ENCODE measurements around the gene RBBP8. TPM values are rescaled to one million over a fixed set of nuclear protein-coding genes. Genes with fewer than 3 reads are reported as not detected.
"Not testable (repeated sequence)": the region's sequence is repeated elsewhere in the genome, so short reads cannot be mapped to it uniquely, and the experiment has no call there.

RBBP8 gene
- 34.9 and 45.2 TPM in 2 replicates for total RNA-seq (2014; rRNA removed; shearing (Covaris generic))
- polyA plus RNA-seq (2016; fragmentation: Nextera tagmentation; extraction: Ambion mirVana) = 26.9 and 27.1 TPM in 2 replicates

GRCh38 chr18:22933206-22933965, at the start of gene RBBP8:
Gene RBBP8, plus strand, starts transcription at chr18:22933328. Its CDS starts 3,524 bp downstream, at chr18:22936852.
- H3F3A ChIP-seq (ENCODE audit: insufficient read depth) = no peaks in the 10 kb centered on the region
- in situ Hi-C loops (cut with MboI) = no loop called here
- peak within 1 kb of the TSS; percentile 94 for H3K4me3 ChIP-seq
- no peaks in the 10 kb centered on the region for H3K36me3 ChIP-seq (ENCODE audit: low read depth)
- H2AFZ ChIP-seq = peak within 1 kb of the TSS; percentile 100
- peak within 1 kb of the TSS; percentile 91 for H3K9ac ChIP-seq
- H3K27ac ChIP-seq = peak within 1 kb of the TSS; percentile 87
- TF ChIP-seq EZH2 (IDR thresholded peaks at IDR 0.05; ENCODE audit: insufficient read depth, poor library complexity, severe bottlenecking) (no peak), EZH2phosphoT487 (IDR thresholded peaks at IDR 0.05; ENCODE audit: insufficient read depth, low read depth) (no peak)
- DNase-seq = peak; percentile 92
- WGBS, 2 experiments (ENCODE audit: low coverage in 1 of 2, low lambda C conversion rate in 2 of 2, missing lambda C conversion rate in 2 of 2) = 0 to 1% methylated on average over 51 to 73 of the region's 82 CpGs
- no peaks in the 10 kb centered on the region for H3K9me2 ChIP-seq (ENCODE audit: insufficient read depth)
- H4K20me1 ChIP-seq (ENCODE audit: insufficient read depth) = no peaks in the 10 kb centered on the region
- H3K4me2 ChIP-seq (ENCODE audit: unreplicated experiment) = peak within 1 kb of the TSS; percentile 89
- H3K4me1 ChIP-seq (ENCODE audit: insufficient read depth) = 0 out of 2 replicates have a peak, but pooled peaks cover 3% of the 10 kb centered on the region
- no peaks in the 10 kb centered on the region for H3K9me3 ChIP-seq (ENCODE audit: low read depth)
- peaks cover 25% of the 10 kb centered on the region for H3K79me2 ChIP-seq (ENCODE audit: insufficient read depth)
- H3K27me3 ChIP-seq (replicated peaks; ENCODE audit: insufficient read depth) = no peaks in the 10 kb centered on the region

- WGBS, 2 experiments (ENCODE audit: low coverage in 1 of 2, low lambda C conversion rate in 2 of 2, missing lambda C conversion rate in 2 of 2) = 85 to 88% methylated on average over 1 of the region's 1 CpG
- Histone ChIP-seq H3K79me2 (ENCODE audit: insufficient read depth) (no peaks in the 10 kb centered on the region), H3K9me3 (ENCODE audit: low read depth) (no peaks in the 10 kb centered on the region)
Observed at GRCh38 chr18:22883827-22884226, 49.3 kb upstream of the RBBP8 start.

GRCh38 chr18:22885694-22886093, 47.4 kb upstream of the RBBP8 start:
- WGBS, 2 experiments (ENCODE audit: low coverage in 1 of 2, low lambda C conversion rate in 2 of 2, missing lambda C conversion rate in 2 of 2) = 77 to 78% methylated on average over 11 of the region's 11 CpGs
- H3F3A ChIP-seq (ENCODE audit: insufficient read depth); H3K4me2 ChIP-seq (ENCODE audit: unreplicated experiment): not testable (repeated sequence)

More at GRCh38 chr18:22883827-22884226, 49.3 kb upstream of the RBBP8 start:
- DNase-seq = no peak
- no peak overlapping the region for H3K27ac ChIP-seq
- no peaks in the 10 kb centered on the region for H4K20me1 ChIP-seq (ENCODE audit: insufficient read depth)
- H3K9me2 ChIP-seq (ENCODE audit: insufficient read depth) = no peaks in the 10 kb centered on the region
- in situ Hi-C loops (cut with MboI) = no loop called here
- no peaks in the 10 kb centered on the region for H3K36me3 ChIP-seq (ENCODE audit: low read depth)
- H3F3A ChIP-seq (ENCODE audit: insufficient read depth) = no peaks in the 10 kb centered on the region
- H3K27me3 ChIP-seq (replicated peaks; ENCODE audit: insufficient read depth) = no peaks in the 10 kb centered on the region
- TF ChIP-seq EZH2 (IDR thresholded peaks at IDR 0.05; ENCODE audit: insufficient read depth, poor library complexity, severe bottlenecking) = no peak
- no peak for TF ChIP-seq EZH2phosphoT487 (IDR thresholded peaks at IDR 0.05; ENCODE audit: insufficient read depth, low read depth)
- H2AFZ ChIP-seq = no peak overlapping the region
- H3K9ac ChIP-seq = no peak overlapping the region
- H3K4me1 ChIP-seq (ENCODE audit: insufficient read depth) = no peaks in the 10 kb centered on the region
- H3K4me3 ChIP-seq = no peak overlapping the region
- no peak overlapping the region for H3K4me2 ChIP-seq (ENCODE audit: unreplicated experiment)

GRCh38 chr18:22899421-22899820, 33.7 kb upstream of the RBBP8 start:
- H3K4me3 ChIP-seq = no peak overlapping the region
- H3F3A ChIP-seq (ENCODE audit: insufficient read depth) = no peaks in the 10 kb centered on the region
- no peak for TF ChIP-seq EZH2phosphoT487 (IDR thresholded peaks at IDR 0.05; ENCODE audit: insufficient read depth, low read depth)
- no peak for TF ChIP-seq EZH2 (IDR thresholded peaks at IDR 0.05; ENCODE audit: insufficient read depth, poor library complexity, severe bottlenecking)
- no peaks in the 10 kb centered on the region for H3K79me2 ChIP-seq (ENCODE audit: insufficient read depth)
- H3K9me3 ChIP-seq (ENCODE audit: low read depth) = no peaks in the 10 kb centered on the region
- no peak overlapping the region for H2AFZ ChIP-seq
- H3K4me1 ChIP-seq (ENCODE audit: insufficient read depth) = no peaks in the 10 kb centered on the region
- H3K4me2 ChIP-seq (ENCODE audit: unreplicated experiment) = no peak overlapping the region
- no peaks in the 10 kb centered on the region for H3K9me2 ChIP-seq (ENCODE audit: insufficient read depth)
- no peak for DNase-seq
- H3K27ac ChIP-seq = no peak overlapping the region
- H3K9ac ChIP-seq = no peak overlapping the region
- H4K20me1 ChIP-seq (ENCODE audit: insufficient read depth) = no peaks in the 10 kb centered on the region
- in situ Hi-C loops (cut with MboI) = no loop called here
- no peaks in the 10 kb centered on the region for H3K36me3 ChIP-seq (ENCODE audit: low read depth)
- no peaks in the 10 kb centered on the region for H3K27me3 ChIP-seq (replicated peaks; ENCODE audit: insufficient read depth)

More at GRCh38 chr18:22885694-22886093, 47.4 kb upstream of the RBBP8 start:
- H3K9me3 ChIP-seq (ENCODE audit: low read depth); H3K36me3 ChIP-seq (ENCODE audit: low read depth); H4K20me1 ChIP-seq (ENCODE audit: insufficient read depth); H3K79me2 ChIP-seq (ENCODE audit: insufficient read depth); H3K9me2 ChIP-seq (ENCODE audit: insufficient read depth); H3K27me3 ChIP-seq (replicated peaks; ENCODE audit: insufficient read depth); DNase-seq; H3K9ac ChIP-seq; H3K4me1 ChIP-seq (ENCODE audit: insufficient read depth); in situ Hi-C loops (cut with MboI); H3K4me3 ChIP-seq; H2AFZ ChIP-seq; H3K27ac ChIP-seq: not testable (repeated sequence)

Data from GM23248 (cell line).